Measurements from ENCODE around the gene IMPDH2. TPM values are rescaled to one million over a fixed set of nuclear protein-coding genes. Genes with fewer than 3 reads are reported as not detected.

The IMPDH2 gene
- total and polyA plus RNA-seq, 2 of the 8 experiments (the other 6 are each of a cell fraction or from before 2014, with no cell fraction given): 374 to 409 TPM

DNA sequence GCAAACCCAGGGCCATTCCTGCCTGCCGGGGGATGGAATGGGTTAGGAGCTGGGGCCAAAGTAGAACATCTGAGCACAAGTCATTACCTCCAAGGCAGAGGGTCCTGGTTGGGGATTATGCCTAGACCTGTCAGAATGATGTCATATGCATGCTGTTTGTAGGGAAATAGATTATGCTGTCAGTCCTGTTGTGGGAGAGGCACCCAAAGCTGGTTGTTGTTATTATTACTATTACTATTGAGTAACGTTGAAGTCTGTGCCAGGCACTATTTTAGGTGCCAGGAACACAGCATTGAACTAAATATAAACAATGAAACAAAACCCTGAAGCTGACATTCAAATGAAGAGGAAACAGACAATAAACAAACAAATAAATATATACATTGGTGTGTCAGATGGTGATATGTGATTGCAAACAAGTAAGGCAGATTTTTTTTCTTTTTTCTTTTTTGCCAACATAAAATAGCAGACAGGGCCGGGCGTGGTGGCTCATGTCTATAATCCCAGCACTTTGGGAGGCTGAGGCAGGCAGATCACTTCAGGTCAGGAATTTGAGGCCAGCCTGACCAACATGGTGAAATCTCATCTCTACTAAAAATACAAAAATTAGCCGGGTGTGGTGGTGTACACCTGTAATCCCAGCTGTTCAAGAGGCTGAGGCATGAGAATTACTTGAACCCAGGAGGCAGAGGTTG, 37.2 kb downstream of the IMPDH2 start:
- 87% methylated on average over 5 of the region's 5 CpGs; no CpG with 5 or more reads in 1 of the 2 experiments for WGBS, 2 experiments (ENCODE audit: extremely low coverage in 1 of 2, insufficient coverage in 1 of 2, insufficient read length in 1 of 2, insufficient replicate concordance in 2 of 2, low coverage in 1 of 2, low lambda C conversion rate in 2 of 2, missing lambda C conversion rate in 1 of 2)
- H3K4me1 ChIP-seq (replicated peaks in 1 of 4; ENCODE audit: control insufficient read depth in 3 of 4, insufficient read depth in 4 of 4, low read length in 3 of 4): peaks cover 7 to 17% (median 10%) of the 10 kb centered on the region in 4 experiments; a peak in 5 of 7 replicates
- no peaks in the 10 kb centered on the region for H4K20me1 ChIP-seq (replicated peaks in 1 of 2; ENCODE audit: control insufficient read depth in 1 of 2, insufficient read depth in 2 of 2, low read length in 2 of 2)
- no peak overlapping the region for H2BK12ac ChIP-seq (ENCODE audit: low read depth, low read length)
- no peaks in the 10 kb centered on the region; the same call in 1 of the 2 replicates for H3K79me1 ChIP-seq (ENCODE audit: low read depth, low read length)
- H3K27me3 ChIP-seq (replicated peaks in 1 of 4; ENCODE audit: control insufficient read depth in 3 of 4, extremely low read depth in 1 of 4, insufficient read depth in 3 of 4, low read length in 3 of 4): no peaks in the 10 kb centered on the region
- H3K27ac ChIP-seq (ENCODE audit: low read depth, low read length): no peak overlapping the region
- no peaks in the 10 kb centered on the region for H3K9me3 ChIP-seq (ENCODE audit: insufficient read depth in 2 of 2, low read depth in 1 of 2, low read length in 1 of 2)
- H3K23ac ChIP-seq (ENCODE audit: insufficient read length): no peak overlapping the region
- H2AFZ ChIP-seq (ENCODE audit: low read length): no peak overlapping the region
- no peak overlapping the region for H3K9ac ChIP-seq (replicated peaks in 1 of 4; ENCODE audit: extremely low read depth in 1 of 4, low read depth in 3 of 4, low read length in 3 of 4)
- peaks cover 0 to 3% (median 0%) of the 10 kb centered on the region in 4 experiments; a peak in 2 of 8 replicates for H3K36me3 ChIP-seq (ENCODE audit: control insufficient read depth in 2 of 4, insufficient read depth in 4 of 4, low read length in 3 of 4)
- H2BK120ac ChIP-seq (replicated peaks; ENCODE audit: low read depth, low read length): no peak overlapping the region
- no peak overlapping the region; the same call in 1 of the 2 replicates for H2BK20ac ChIP-seq (ENCODE audit: low read length)
- FAIRE-seq: no peak
- H3K18ac ChIP-seq (ENCODE audit: extremely low read depth, low read length): no peak overlapping the region
- no peak for DNase-seq (ENCODE audit: low read depth in 1 of 2, low spot score in 2 of 2)
- H2BK15ac ChIP-seq (ENCODE audit: low read length): no peak overlapping the region
- no peak overlapping the region for H4K5ac ChIP-seq (ENCODE audit: insufficient read length, low read depth, low read length)
- H4K8ac ChIP-seq (ENCODE audit: extremely low read depth, insufficient read depth, low read length): no peak overlapping the region; the same call in 1 of the 2 replicates
- no peak overlapping the region for H3K4ac ChIP-seq (replicated peaks; ENCODE audit: insufficient read length, low read depth, low read length)
- H3K56ac ChIP-seq (replicated peaks; ENCODE audit: insufficient read length, low read depth, low read length): no peak overlapping the region
- peaks cover 0 to 21% of the 10 kb centered on the region in 2 experiments; a peak in 2 of 4 replicates for H3K79me2 ChIP-seq (ENCODE audit: control insufficient read depth in 1 of 2, insufficient read depth in 2 of 2, low read length in 2 of 2)
- CTCF ChIA-PET (ENCODE audit: partially characterized antibody): interaction anchor here (0.8 to 19.9 kb wide), 4 partner anchors 9 to 592 kb away, joined by 3 to 467 read pairs (median 22); partner anchors contain the start of genes DALRD3, NDUFAF3 and WDR6
- H3K4me3 ChIP-seq (ENCODE audit: extremely low read depth in 1 of 4, insufficient read depth in 2 of 4, low read depth in 3 of 4, low read length in 4 of 4): peak overlapping the region in 2 of 4 experiments; percentile 73 to 83; a peak in 4 of 8 replicates
- peaks cover 20% of the 10 kb centered on the region for H3K23me2 ChIP-seq (ENCODE audit: low read depth, low read length)
- H3K14ac ChIP-seq (ENCODE audit: insufficient read length): no peak overlapping the region
- no peak overlapping the region for H2BK5ac ChIP-seq (ENCODE audit: low read depth, low read length)
- H3K4me2 ChIP-seq (ENCODE audit: insufficient read depth in 1 of 2, low read depth in 2 of 2, low read length in 2 of 2): peak overlapping the region; percentile 84 to 94; a peak in 3 of 4 replicates
- H4K91ac ChIP-seq (replicated peaks; ENCODE audit: insufficient read length, low read length): no peak overlapping the region
- POLR2A ChIA-PET (ENCODE audit: partially characterized antibody): interaction anchor here (0.6 to 38.8 kb wide), 7 partner anchors 9 to 330 kb away, joined by 3 to 1518 read pairs (median 4); partner anchors contain the start of genes CELSR3, DALRD3, IMPDH2 and NDUFAF3
- H2AK5ac ChIP-seq (ENCODE audit: low read depth, low read length): no peak overlapping the region
- TF ChIP-seq PHF8 (conservative IDR thresholded peaks at IDR 0.05; ENCODE audit: low read depth, low read length): no peak
- no peak for TF ChIP-seq TBP (IDR thresholded peaks at IDR 0.05; ENCODE audit: low read depth, low read length)
- no peak for TF ChIP-seq GABPA (IDR thresholded peaks at IDR 0.05; ENCODE audit: borderline replicate concordance, insufficient read depth, low read length)
- TF ChIP-seq FOSL1 (IDR thresholded peaks at IDR 0.05; ENCODE audit: insufficient read depth, low read depth, low read length): no peak
- TF ChIP-seq SAP30 (IDR thresholded peaks at IDR 0.05; ENCODE audit: insufficient read depth, insufficient replicate concordance, low read length): no peak
- TF ChIP-seq SP1 (IDR thresholded peaks at IDR 0.05; ENCODE audit: low read depth, low read length): no peak
- TF ChIP-seq CTBP2 (IDR thresholded peaks at IDR 0.05; ENCODE audit: borderline replicate concordance, insufficient read depth, insufficient read length, low read length): no peak
- no peak for TF ChIP-seq SIRT6 (IDR thresholded peaks at IDR 0.05; ENCODE audit: low read length)
- no peak for TF ChIP-seq JUND (IDR thresholded peaks at IDR 0.05; ENCODE audit: low read length)
- no peak for TF ChIP-seq EP300 (IDR thresholded peaks at IDR 0.05; ENCODE audit: borderline replicate concordance in 1 of 2, low read depth in 2 of 2, low read length in 2 of 2)
- TF ChIP-seq RNF2 (IDR thresholded peaks at IDR 0.05; ENCODE audit: borderline replicate concordance, low read depth, low read length, missing control alignments, poor library complexity, severe bottlenecking): no peak

Measured in H1 (cell line).